ENCODE results near the gene ADK. TPM values are rescaled to one million over a fixed set of nuclear protein-coding genes. Genes with fewer than 3 reads are reported as not detected.

The ADK gene
- total and polyA plus RNA-seq, 11 donors = 20.8 to 55.5 (median 39.8) TPM

DNA sequence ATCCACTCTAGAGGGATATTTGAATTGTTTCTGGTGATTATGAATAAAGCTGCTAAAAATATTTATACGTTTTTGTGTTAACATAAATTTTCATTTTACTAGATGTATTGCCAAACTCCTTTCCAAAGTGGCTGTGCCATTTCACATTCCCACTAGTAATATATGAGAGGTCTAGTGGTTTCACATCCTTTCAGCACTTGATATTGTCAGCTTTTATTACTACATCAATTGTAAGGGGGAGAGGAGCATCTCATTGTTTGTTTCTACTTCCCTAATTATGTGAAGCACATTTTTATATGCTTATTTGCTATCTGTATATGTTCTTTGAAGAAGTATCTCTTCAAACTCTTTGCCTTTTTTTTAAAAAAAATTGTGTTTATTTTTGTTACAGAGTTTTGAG is 184.5 kb downstream of the ADK start:
- TF ChIP-seq POLR2A (IDR thresholded peaks at IDR 0.05) = no peak
- TF ChIP-seq, protein P1, sequence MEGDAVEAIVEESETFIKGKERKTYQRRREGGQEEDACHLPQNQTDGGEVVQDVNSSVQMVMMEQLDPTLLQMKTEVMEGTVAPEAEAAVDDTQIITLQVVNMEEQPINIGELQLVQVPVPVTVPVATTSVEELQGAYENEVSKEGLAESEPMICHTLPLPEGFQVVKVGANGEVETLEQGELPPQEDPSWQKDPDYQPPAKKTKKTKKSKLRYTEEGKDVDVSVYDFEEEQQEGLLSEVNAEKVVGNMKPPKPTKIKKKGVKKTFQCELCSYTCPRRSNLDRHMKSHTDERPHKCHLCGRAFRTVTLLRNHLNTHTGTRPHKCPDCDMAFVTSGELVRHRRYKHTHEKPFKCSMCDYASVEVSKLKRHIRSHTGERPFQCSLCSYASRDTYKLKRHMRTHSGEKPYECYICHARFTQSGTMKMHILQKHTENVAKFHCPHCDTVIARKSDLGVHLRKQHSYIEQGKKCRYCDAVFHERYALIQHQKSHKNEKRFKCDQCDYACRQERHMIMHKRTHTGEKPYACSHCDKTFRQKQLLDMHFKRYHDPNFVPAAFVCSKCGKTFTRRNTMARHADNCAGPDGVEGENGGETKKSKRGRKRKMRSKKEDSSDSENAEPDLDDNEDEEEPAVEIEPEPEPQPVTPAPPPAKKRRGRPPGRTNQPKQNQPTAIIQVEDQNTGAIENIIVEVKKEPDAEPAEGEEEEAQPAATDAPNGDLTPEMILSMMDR (IDR thresholded peaks at IDR 0.05) = no peak
- ATAC-seq = no peak
- H3K27me3 ChIP-seq = no peaks in the 10 kb centered on the region
- peaks cover 0 to 8% (median 0%) of the 10 kb centered on the region in 12 donors for H3K9me3 ChIP-seq
- H3K4me1 ChIP-seq = peaks cover 0 to 6% (median 0%) of the 10 kb centered on the region in 12 donors
- 74 to 83% (median 78%) methylated on average over 1 of the region's 1 CpG for WGBS, 4 donors
- H3K27ac ChIP-seq = no peak overlapping the region
- no peak overlapping the region for H3K4me3 ChIP-seq
- intact Hi-C loops (cut with DNase I) = no loop called here
- peaks cover 0 to 3% (median 0%) of the 10 kb centered on the region in 9 donors for H3K36me3 ChIP-seq
- no peak for DNase-seq

DNA sequence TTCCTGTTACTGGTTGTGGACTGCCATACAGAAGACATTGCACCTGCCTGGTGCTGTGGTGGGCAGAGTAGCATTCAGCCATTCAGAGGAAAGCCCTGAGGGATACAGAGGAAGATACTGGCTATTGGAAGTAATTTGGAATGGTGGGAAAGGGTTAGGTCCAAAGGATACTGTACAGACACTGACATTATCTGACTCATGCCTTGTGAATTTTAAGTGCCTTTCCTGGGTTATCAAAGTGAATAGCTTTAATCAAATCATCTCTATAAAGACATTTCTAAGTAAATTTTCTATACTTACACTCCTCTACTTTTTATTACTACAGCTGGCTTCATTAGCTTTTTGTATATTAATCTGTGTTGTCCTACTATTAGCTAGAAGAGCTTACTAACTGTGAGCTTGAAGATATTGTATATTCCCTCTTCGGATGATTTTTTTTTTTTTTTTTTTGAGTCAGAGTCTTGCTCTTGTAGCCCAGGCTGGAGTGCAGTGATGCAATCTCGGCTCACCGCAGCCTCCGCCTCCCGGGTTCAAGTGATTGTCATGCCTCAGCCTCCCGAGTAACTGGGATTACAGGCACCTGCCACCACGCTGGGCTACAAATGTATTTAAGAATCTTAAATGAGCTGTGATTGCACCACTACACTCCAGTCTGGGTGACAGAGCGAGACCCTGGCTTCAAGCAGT is 186.5 kb downstream of the ADK start:
- Histone ChIP-seq H3K27ac (no peak overlapping the region), H3K4me3 (no peak overlapping the region), H3K9me3 (peaks cover 0 to 11% (median 0%) of the 10 kb centered on the region in 12 donors), H3K36me3 (no peaks in the 10 kb centered on the region), H3K27me3 (no peaks in the 10 kb centered on the region), H3K4me1 (peaks cover 0 to 6% (median 0%) of the 10 kb centered on the region in 12 donors)
- TF ChIP-seq POLR2A (IDR thresholded peaks at IDR 0.05) = no peak
- TF ChIP-seq, protein P1 (IDR thresholded peaks at IDR 0.05) = no peak
- DNase-seq (no peak), ATAC-seq (no peak)
- intact Hi-C loops (cut with DNase I) = no loop called here
- WGBS, 4 donors = 92 to 95% (median 94%) methylated on average over 8 of the region's 8 CpGs

DNA sequence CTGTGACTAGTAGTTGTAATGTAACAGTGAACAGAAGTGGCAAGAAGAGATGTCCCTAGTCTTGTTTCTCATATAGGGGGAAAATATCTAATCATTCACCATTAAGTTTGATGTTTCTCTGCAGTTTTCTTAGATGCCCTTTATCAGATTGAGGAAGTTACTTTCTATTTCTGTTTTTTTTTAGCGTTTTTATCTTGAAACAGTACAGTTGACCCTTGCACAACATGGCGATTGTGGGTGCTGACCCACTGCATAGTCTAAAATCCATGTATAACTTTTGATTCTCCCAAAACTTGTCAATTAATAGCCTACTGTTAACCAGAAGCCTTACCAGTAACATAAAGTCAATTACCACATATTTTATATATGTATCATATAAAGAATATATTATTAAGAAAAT is 192.0 kb downstream of the ADK start:
- no peak for ATAC-seq
- peaks cover 0 to 6% (median 0%) of the 10 kb centered on the region in 12 donors for H3K4me1 ChIP-seq
- DNase-seq = no peak
- H3K9me3 ChIP-seq = peaks cover 0 to 24% (median 12%) of the 10 kb centered on the region in 12 donors
- no peak overlapping the region for H3K4me3 ChIP-seq
- intact Hi-C loops (cut with DNase I) = no loop called here
- no peaks in the 10 kb centered on the region for H3K36me3 ChIP-seq
- H3K27me3 ChIP-seq = no peaks in the 10 kb centered on the region
- TF ChIP-seq POLR2A (IDR thresholded peaks at IDR 0.05) = no peak
- H3K27ac ChIP-seq = no peak overlapping the region
- 81 to 92% (median 88%) methylated on average over 2 of the region's 2 CpGs for whole genome bisulfite sequencing, 4 donors

DNA sequence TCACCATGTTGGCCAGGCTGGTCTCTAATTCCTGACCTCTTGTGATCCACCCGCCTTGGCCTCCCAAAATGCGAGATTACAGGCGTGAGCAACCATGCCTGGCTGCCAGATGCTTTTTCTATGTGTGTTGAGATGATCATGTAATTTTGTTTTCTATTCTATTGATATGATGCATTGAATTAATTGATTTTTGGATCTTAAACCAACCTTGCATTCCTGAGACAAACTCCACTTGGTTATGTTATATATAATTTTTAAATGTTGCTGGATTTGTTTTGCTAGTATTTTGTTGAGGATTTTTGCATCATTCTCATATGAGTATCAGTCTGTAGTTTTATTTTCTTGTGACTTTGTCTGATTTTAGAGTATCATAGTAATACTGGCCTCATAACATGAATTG is 192.8 kb downstream of the ADK start:
- intact Hi-C loops (cut with DNase I) = no loop called here
- DNase-seq = no peak

More for the DNA sequence above, 192.8 kb downstream of the ADK start:
- WGBS, 4 donors = 95 to 97% (median 96%) methylated on average over 3 of the region's 3 CpGs
- Histone ChIP-seq H3K36me3 (no peaks in the 10 kb centered on the region), H3K27ac (no peak overlapping the region), H3K4me3 (no peak overlapping the region), H3K27me3 (no peaks in the 10 kb centered on the region), H3K9me3 (peaks cover 0 to 24% (median 12%) of the 10 kb centered on the region in 12 donors), H3K4me1 (no peaks in the 10 kb centered on the region)
- ATAC-seq = no peak
- no peak for TF ChIP-seq POLR2A (IDR thresholded peaks at IDR 0.05)
- TF ChIP-seq, protein P1 (IDR thresholded peaks at IDR 0.05) = no peak

Data from heart left ventricle (tissue), 16 donors.